Measurements from ENCODE around the gene ZBTB2. TPM values are rescaled to one million over a fixed set of nuclear protein-coding genes. Genes with fewer than 3 reads are reported as not detected.
"Not testable (repeated sequence)": the region's sequence is repeated elsewhere in the genome, so short reads cannot be mapped to it uniquely, and the experiment has no call there.

The ZBTB2 gene
- total RNA-seq, 4 donors from 2014 or later = 7.1 to 16.3 (median 11.5) TPM

GRCh38 chr6:151365233-151365632 is 26.1 kb downstream of the ZBTB2 start:
- intact Hi-C loops (cut with DNase I) = no loop called here
- 94% methylated on average over 6 of the region's 6 CpGs for WGBS
- Histone ChIP-seq H3K36me3 (peaks cover 16 to 70% (median 44%) of the 10 kb centered on the region in 4 donors), H3K4me1 (no peaks in the 10 kb centered on the region), H3K9me3 (no peaks in the 10 kb centered on the region), H3K27ac (replicated peaks in 1 of 4) (no peak overlapping the region), H3K4me3 (no peak overlapping the region), H3K27me3 (no peaks in the 10 kb centered on the region)
- no peak for DNase-seq (ENCODE audit: extremely low spot score)
- TF ChIP-seq POLR2AphosphoS5 (IDR thresholded peaks at IDR 0.05) (no peak), POLR2A (IDR thresholded peaks at IDR 0.05; ENCODE audit: low read depth) (no peak), EP300 (IDR thresholded peaks at IDR 0.05) (no peak), CTCF (IDR thresholded peaks at IDR 0.05) (no peak)

GRCh38 chr6:151359486-151359885 is 31.9 kb downstream of the ZBTB2 start:
- TF ChIP-seq POLR2A (IDR thresholded peaks at IDR 0.05; ENCODE audit: low read depth) = no peak
- H3K9me3 ChIP-seq = no peaks in the 10 kb centered on the region
- no peak overlapping the region for H3K4me3 ChIP-seq
- intact Hi-C loops (cut with DNase I) = no loop called here
- no peaks in the 10 kb centered on the region for H3K27me3 ChIP-seq
- H3K27ac ChIP-seq (replicated peaks in 1 of 4) = no peak overlapping the region
- H3K36me3 ChIP-seq = peaks cover 0 to 42% (median 17%) of the 10 kb centered on the region in 4 donors
- no peak for DNase-seq (ENCODE audit: extremely low spot score)
- WGBS = 94% methylated on average over 5 of the region's 5 CpGs
- H3K4me1 ChIP-seq = peaks cover 0 to 12% (median 8%) of the 10 kb centered on the region in 4 donors

GRCh38 chr6:151358475-151358874 is 32.9 kb downstream of the ZBTB2 start:
- WGBS = 87% methylated on average over 3 of the region's 3 CpGs
- intact Hi-C loops (cut with DNase I) = no loop called here
- no peak for TF ChIP-seq EP300 (IDR thresholded peaks at IDR 0.05)
- TF ChIP-seq CTCF (IDR thresholded peaks at IDR 0.05) = no peak
- no peak for TF ChIP-seq POLR2AphosphoS5 (IDR thresholded peaks at IDR 0.05)
- no peak for TF ChIP-seq POLR2A (IDR thresholded peaks at IDR 0.05; ENCODE audit: low read depth)
- peaks cover 0 to 43% (median 17%) of the 10 kb centered on the region in 4 donors for H3K36me3 ChIP-seq
- no peak overlapping the region for H3K4me3 ChIP-seq
- H3K27me3 ChIP-seq = no peaks in the 10 kb centered on the region
- no peaks in the 10 kb centered on the region for H3K9me3 ChIP-seq
- DNase-seq (ENCODE audit: extremely low spot score) = no peak
- no peak overlapping the region for H3K27ac ChIP-seq (replicated peaks in 1 of 4)
- peaks cover 0 to 12% (median 8%) of the 10 kb centered on the region in 4 donors for H3K4me1 ChIP-seq

- intact Hi-C loops (cut with DNase I) = no loop called here
- H3K4me1 ChIP-seq = peaks cover 0 to 12% (median 8%) of the 10 kb centered on the region in 4 donors
- TF ChIP-seq POLR2AphosphoS5 (IDR thresholded peaks at IDR 0.05) (no peak), EP300 (IDR thresholded peaks at IDR 0.05) (no peak), POLR2A (IDR thresholded peaks at IDR 0.05; ENCODE audit: low read depth) (no peak), CTCF (IDR thresholded peaks at IDR 0.05) (no peak)
- H3K36me3 ChIP-seq = peaks cover 0 to 43% (median 17%) of the 10 kb centered on the region in 4 donors
- WGBS = 75% methylated on average over 6 of the region's 6 CpGs
- H3K9me3 ChIP-seq = no peaks in the 10 kb centered on the region
- no peak for DNase-seq (ENCODE audit: extremely low spot score)
- H3K4me3 ChIP-seq = no peak overlapping the region
- H3K27me3 ChIP-seq = no peaks in the 10 kb centered on the region
- no peak overlapping the region for H3K27ac ChIP-seq (replicated peaks in 1 of 4)
These were observed 33.5 kb downstream of the ZBTB2 start for GRCh38 chr6:151357758-151358436.

GRCh38 chr6:151356983-151357382 is 34.4 kb downstream of the ZBTB2 start:
- H3K27ac ChIP-seq (replicated peaks in 1 of 4); H3K9me3 ChIP-seq; intact Hi-C loops (cut with DNase I); H3K4me3 ChIP-seq; H3K27me3 ChIP-seq; DNase-seq (ENCODE audit: extremely low spot score): not testable (repeated sequence)
- Histone ChIP-seq H3K4me1 (peaks cover 0 to 12% (median 8%) of the 10 kb centered on the region in 4 donors), H3K36me3 (peaks cover 0 to 43% (median 11%) of the 10 kb centered on the region in 4 donors)
- whole genome bisulfite sequencing = 82% methylated on average over 6 of the region's 6 CpGs

Data from esophagus muscularis mucosa (tissue), 4 donors.